Activated CD4-positive, CD25-positive, alpha-beta regulatory T cell (primary cell): ENCODE results near the gene UMAD1.
"Not testable (repeated sequence)": the region's sequence is repeated elsewhere in the genome, so short reads cannot be mapped to it uniquely, and the experiment has no call there.

Source experiments
- DNase-seq, 4 experiments: peaks; one replicate each; lab custom pipeline; 2025; lab: John Stamatoyannopoulos, UW

UMAD1 gene

DNA sequence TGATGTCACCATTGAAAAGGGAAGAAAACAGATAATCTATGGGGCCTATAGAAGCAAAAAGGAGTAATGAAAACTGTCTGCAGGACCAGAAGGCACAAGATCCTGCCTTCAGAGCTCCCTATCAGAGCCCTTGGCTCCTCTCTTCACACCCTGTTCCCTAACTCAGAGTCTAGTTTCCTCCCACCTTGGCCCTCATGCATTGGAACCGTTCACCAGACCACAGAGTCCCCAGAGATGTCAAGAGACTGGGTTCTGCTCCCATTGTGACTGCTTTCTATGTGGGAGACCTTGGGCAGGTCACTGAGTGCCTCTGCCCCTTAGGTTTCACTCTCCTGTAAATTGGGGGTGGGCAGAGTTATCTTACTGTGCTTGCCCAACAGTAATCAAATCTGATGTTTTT is 158.0 kb downstream of the UMAD1 start:
- no peak for DNase-seq

GRCh38 chr7:7799138-7799537 is 158.6 kb downstream of the UMAD1 start:
- no peak for DNase-seq

DNA sequence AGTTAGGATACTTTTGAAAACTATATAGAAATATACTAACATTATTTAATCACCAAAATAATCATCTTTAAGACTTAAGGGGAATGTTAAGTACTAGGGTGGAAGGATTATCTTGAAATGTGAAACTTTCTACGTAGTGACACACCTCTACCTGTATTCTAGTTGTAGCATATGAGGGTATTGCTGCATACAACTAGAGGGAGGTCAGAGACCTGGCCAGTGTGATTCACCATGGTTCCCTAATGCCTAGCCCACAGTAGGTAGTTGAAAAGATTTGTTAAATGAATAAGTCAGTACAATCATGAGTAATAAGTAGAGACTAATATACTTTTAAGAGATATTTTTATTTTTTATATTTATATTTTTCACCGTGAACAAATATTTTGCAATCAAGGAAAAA is 162.0 kb downstream of the UMAD1 start:
- no peak for DNase-seq

GRCh38 chr7:7803715-7804178 is 163.2 kb downstream of the UMAD1 start:
- DNase-seq, result no peak

GRCh38 chr7:7804822-7805221 is 164.3 kb downstream of the UMAD1 start:
- DNase-seq, result not testable (repeated sequence)

DNA sequence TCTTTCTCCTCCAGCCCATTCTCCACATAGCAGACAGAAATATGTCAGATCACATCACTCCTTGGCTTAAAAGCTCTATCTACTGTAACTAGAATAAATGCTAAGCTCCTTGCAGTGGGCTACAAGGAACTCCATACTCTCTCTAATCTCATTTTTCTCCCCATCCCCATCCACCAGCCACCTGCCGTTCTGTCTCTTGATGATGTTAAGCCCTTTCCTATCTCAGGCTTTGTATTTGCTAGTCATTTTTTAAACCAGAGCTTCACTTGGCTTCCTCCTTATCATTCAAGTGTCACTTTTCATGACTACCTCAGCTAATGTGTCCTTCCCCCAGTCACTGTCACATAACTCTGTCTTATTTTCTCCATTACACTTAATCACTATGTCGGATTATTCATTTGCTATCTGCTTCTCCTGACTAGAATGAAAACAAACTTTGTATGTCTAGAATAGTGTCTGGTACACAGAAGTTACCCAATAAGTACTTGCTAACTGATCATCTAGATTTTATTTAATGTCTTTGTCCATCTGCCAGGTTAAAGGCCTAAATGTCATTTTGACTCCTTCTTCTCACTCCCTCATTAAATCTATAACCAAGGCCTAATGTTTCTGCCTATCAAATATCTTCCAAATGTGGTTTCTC is 165.1 kb downstream of the UMAD1 start:
- DNase-seq, result no peak

DNA sequence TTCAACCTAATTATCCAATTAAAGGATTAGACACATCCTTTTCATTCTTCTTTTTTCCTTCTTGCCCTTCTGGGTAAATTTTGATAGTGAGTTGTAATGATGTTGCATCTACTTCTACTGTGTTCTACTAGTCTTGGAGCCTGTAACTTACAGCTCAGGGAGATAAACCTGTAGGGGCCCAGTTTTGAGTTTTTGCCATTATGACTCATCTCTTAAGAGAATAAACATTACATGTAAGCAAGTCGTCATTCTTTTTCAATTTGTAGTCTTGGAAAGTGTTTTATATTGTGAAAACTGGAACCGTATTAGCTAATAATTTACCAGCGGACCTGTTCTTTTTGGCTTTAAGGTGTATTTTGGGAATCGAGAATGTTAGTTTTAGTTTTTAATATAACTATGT is 167.6 kb downstream of the UMAD1 start:
- DNase-seq, result no peak

DNA sequence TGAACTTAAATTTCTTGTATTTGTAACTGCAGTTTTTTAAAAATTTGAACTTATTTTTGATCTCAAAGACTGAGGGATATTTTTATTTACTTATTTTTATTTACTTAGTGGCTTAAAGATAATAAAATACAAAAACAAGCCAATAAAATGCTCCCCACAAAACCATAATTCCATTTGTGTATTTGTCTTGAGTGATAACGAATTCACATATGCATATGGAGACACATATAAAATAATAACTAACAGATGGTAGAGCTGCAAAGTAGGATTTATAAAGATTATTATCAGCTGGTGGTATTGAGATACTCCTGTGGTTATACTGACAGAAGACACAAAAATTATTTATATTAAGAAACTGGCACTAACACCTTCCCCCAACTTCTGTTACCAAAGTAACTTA is 168.1 kb downstream of the UMAD1 start:
- no peak for DNase-seq

DNA sequence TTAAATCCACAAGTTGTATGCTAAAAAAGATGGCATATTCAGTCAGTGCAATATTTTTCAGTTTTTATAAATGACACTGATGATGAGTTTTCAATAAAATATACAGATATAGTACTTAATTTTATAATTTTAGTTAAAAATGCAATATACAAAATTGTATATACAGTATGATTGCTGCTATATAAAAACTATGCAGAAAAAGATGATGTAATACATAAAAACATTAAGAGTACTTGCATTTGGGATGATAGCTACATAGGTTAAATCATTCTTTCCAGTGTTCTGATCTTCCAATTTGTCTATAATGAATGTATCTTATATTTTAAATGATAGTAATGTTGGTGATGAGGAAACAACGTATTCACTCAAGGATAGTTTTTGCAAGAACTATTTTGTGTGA is 169.8 kb downstream of the UMAD1 start:
- DNase-seq, result no peak

DNA sequence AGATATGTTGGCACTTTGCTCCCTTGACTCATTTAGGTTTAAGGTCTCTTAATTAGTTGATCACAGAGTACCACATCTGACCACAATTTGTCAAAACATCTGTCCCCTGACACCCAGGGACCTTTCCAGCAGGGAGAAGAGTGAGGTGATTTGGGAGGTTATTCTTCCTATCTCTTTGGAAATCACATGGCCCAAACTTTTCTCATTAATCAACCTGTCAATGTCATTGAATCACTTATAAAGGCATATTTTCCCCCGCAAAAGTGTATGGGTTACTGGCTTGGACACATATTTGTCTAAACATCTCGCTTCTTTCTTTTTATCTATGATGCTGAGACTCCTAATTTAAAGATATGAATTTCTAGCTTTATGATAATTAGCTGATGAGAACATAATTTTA is 170.3 kb downstream of the UMAD1 start:
- DNase-seq, result no peak

DNA sequence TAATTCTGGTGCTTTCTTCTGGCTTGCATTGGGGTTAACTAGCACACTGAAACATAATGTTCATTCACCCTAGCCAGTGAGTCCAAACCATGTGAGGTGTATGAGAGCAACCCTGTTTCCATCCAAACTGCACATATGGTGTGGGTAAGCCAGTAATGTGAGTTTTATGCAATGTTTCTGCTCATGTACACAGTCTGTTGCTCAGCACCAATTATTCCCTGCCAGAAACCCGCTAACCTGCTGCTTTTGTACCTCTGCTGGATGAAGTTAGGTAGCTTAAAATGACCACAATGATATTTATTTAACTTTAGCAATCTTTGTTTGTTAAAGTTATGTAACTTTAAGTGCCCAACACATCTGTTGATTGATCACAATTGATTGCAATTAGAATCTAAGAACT is 171.6 kb downstream of the UMAD1 start:
- DNase-seq, result no peak

DNA sequence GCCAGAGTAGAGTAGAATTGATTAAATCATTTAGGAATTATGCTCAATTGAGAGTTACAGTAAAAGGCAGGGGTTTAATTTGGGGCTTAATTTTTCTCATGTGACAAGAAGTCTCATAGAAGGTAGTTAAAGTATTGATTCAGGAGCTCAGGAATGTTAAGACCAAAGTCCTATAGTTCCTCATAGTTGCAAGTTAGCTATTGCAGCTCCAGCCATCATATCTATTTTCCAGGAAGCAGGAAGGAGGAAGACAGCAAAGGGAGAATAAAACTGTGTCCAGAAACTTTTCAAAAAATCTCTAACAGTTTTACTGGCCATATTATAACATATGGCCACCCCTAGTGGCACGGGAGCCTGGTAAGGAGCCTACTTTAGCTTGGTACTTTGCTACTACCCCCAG is 174.8 kb downstream of the UMAD1 start:
- DNase-seq, result no peak

DNA sequence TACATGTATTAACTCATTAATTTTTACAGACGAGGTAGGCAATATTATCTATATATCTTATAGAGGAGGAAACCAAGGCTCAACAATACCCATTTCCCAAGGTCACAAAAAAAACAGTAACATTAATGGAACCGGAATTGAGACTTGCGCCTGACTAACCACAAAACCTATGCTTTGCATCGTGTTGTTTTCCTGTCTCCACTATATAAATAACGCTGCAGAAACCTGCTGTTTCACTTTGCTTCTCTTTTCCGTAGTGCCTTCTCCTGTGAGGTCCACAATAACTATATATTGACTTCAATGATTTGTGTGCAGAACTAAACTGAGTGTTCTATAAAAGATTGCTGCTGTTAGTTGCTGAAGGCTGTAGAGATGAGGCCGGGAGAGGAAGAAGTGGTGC is 175.5 kb downstream of the UMAD1 start:
- DNase-seq, result no peak

DNA sequence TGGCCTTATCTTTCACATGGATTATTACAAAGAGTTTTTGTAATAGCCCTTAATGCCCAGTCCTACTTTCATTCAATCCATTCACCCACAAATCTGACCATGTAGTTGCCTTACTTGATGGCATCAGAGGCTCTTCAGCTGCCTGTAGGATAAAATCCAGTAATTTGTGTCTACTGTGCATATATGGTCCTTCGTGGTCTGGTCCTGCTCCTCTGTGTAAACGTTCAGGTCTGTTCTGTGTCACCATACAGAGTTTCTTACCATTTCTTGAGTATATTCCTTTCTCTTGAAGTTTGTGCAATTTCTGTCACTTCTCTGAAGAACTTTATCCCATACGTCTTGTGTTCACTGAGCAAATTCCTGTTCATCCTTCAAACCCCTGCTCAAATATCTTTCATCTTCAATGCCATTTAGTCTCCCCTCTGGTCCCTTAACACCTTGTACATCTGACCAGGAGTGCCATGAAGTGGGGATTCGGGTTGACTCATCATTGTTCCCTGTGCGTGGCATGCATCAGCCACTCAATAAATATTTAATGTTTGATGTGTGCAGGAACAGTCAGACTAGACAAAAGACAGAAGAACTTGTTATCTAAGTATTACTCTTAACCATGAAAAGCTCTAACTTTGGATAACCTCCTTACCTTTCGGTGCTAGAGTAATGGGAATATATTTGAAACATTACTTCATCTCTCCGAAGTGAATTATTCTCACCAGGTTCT is 176.4 kb downstream of the UMAD1 start:
- no peak for DNase-seq

GRCh38 chr7:7817748-7818147 is 177.2 kb downstream of the UMAD1 start:
- DNase-seq, result no peak

GRCh38 chr7:7818179-7818578 is 177.6 kb downstream of the UMAD1 start:
- DNase-seq, result not testable (repeated sequence)

GRCh38 chr7:7819442-7820247 is 179.1 kb downstream of the UMAD1 start:
- no peak for DNase-seq

GRCh38 chr7:7820409-7820808 is 179.9 kb downstream of the UMAD1 start:
- no peak for DNase-seq

- no peak for DNase-seq
Measured at GRCh38 chr7:7820939-7821338, 180.4 kb downstream of the UMAD1 start.

- DNase-seq, result no peak
Measured at GRCh38 chr7:7821517-7821916, 181.0 kb downstream of the UMAD1 start.

GRCh38 chr7:7825294-7825693 is 184.7 kb downstream of the UMAD1 start:
- not testable (repeated sequence) for DNase-seq

- no peak for DNase-seq
Measured at GRCh38 chr7:7829667-7830066, 189.1 kb downstream of the UMAD1 start.
